ENCODE measurements around the gene STK24. TPM values are rescaled to one million over a fixed set of nuclear protein-coding genes. Genes with fewer than 3 reads are reported as not detected.

The STK24 gene
- total and polyA plus RNA-seq, 2 of the 8 experiments (the other 6 are each of a cell fraction or from before 2014, with no cell fraction given): 62.8 to 143 TPM

GRCh38 chr13:98429081-98429480 lies 147.8 kb downstream of the STK24 start:
- Histone ChIP-seq H3K4ac (replicated peaks; ENCODE audit: insufficient read length, low read depth, low read length) (no peak overlapping the region), H3K14ac (ENCODE audit: insufficient read length) (no peak overlapping the region), H2BK12ac (ENCODE audit: low read depth, low read length) (no peak overlapping the region), H3K4me1 (replicated peaks in 1 of 4; ENCODE audit: control insufficient read depth in 3 of 4, insufficient read depth in 4 of 4, low read length in 3 of 4) (0 out of 7 replicates have a peak, but pooled peaks cover 0 to 2% (median 0%) of the 10 kb centered on the region in 4 experiments), H4K20me1 (replicated peaks in 1 of 2; ENCODE audit: control insufficient read depth in 1 of 2, insufficient read depth in 2 of 2, low read length in 2 of 2) (peaks cover 0 to 2% of the 10 kb centered on the region in 2 experiments), H3K27me3 (replicated peaks in 1 of 4; ENCODE audit: control insufficient read depth in 3 of 4, extremely low read depth in 1 of 4, insufficient read depth in 3 of 4, low read length in 3 of 4) (no peaks in the 10 kb centered on the region), H4K8ac (ENCODE audit: extremely low read depth, insufficient read depth, low read length) (no peak overlapping the region), H3K4me2 (ENCODE audit: insufficient read depth in 1 of 2, low read depth in 2 of 2, low read length in 2 of 2) (no peak overlapping the region), H3K4me3 (ENCODE audit: extremely low read depth in 1 of 4, insufficient read depth in 2 of 4, low read depth in 3 of 4, low read length in 4 of 4) (no peak overlapping the region), H2AK5ac (ENCODE audit: low read depth, low read length) (no peak overlapping the region), H3K36me3 (ENCODE audit: control insufficient read depth in 2 of 4, insufficient read depth in 4 of 4, low read length in 3 of 4) (peaks cover 0 to 15% (median 5%) of the 10 kb centered on the region in 4 experiments; a peak in 3 of 8 replicates), H3K79me2 (ENCODE audit: control insufficient read depth in 1 of 2, insufficient read depth in 2 of 2, low read length in 2 of 2) (no peaks in the 10 kb centered on the region), H3K27ac (ENCODE audit: low read depth, low read length) (no peak overlapping the region), H3K23ac (ENCODE audit: insufficient read length) (no peak overlapping the region), H3K79me1 (ENCODE audit: low read depth, low read length) (no peaks in the 10 kb centered on the region), H2BK20ac (ENCODE audit: low read length) (no peak overlapping the region), H3K23me2 (ENCODE audit: low read depth, low read length) (no peaks in the 10 kb centered on the region), H3K9ac (replicated peaks in 1 of 4; ENCODE audit: extremely low read depth in 1 of 4, low read depth in 3 of 4, low read length in 3 of 4) (no peak overlapping the region), H2BK15ac (ENCODE audit: low read length) (no peak overlapping the region), H3K9me3 (ENCODE audit: insufficient read depth in 2 of 2, low read depth in 1 of 2, low read length in 1 of 2) (no peaks in the 10 kb centered on the region), H2BK5ac (ENCODE audit: low read depth, low read length) (no peak overlapping the region), H4K91ac (replicated peaks; ENCODE audit: insufficient read length, low read length) (no peak overlapping the region), H3K56ac (replicated peaks; ENCODE audit: insufficient read length, low read depth, low read length) (no peak overlapping the region), H2AFZ (ENCODE audit: low read length) (no peak overlapping the region), H3K18ac (ENCODE audit: extremely low read depth, low read length) (no peak overlapping the region), H2BK120ac (replicated peaks; ENCODE audit: low read depth, low read length) (no peak overlapping the region), H4K5ac (ENCODE audit: insufficient read length, low read depth, low read length) (no peak overlapping the region)
- WGBS, 2 experiments (ENCODE audit: extremely low coverage in 1 of 2, insufficient coverage in 1 of 2, insufficient read length in 1 of 2, insufficient replicate concordance in 2 of 2, low coverage in 1 of 2, low lambda C conversion rate in 2 of 2, missing lambda C conversion rate in 1 of 2): 94% methylated on average over 9 of the region's 10 CpGs; no CpG with 5 or more reads in 1 of the 2 experiments
- FAIRE-seq (no peak), DNase-seq (ENCODE audit: low read depth in 1 of 2, low spot score in 2 of 2) (no peak)
- ChIA-PET POLR2A (ENCODE audit: partially characterized antibody) (no interaction called here), CTCF (ENCODE audit: partially characterized antibody) (interaction anchor here (0.7 to 3.2 kb wide), 3 partner anchors 16 to 84 kb away, joined by 3 to 14 read pairs (median 7); no protein-coding TSS in a partner anchor)
- TF ChIP-seq SP1 (IDR thresholded peaks at IDR 0.05; ENCODE audit: low read depth, low read length): no peak
- no peak for TF ChIP-seq FOSL1 (IDR thresholded peaks at IDR 0.05; ENCODE audit: insufficient read depth, low read depth, low read length)
- TF ChIP-seq ASH2L (IDR thresholded peaks at IDR 0.05; ENCODE audit: low read length): no peak
- TF ChIP-seq ATF2 (IDR thresholded peaks at IDR 0.05; ENCODE audit: low read length): no peak
